COLO668 (cell line): ENCODE data around the gene MARK4.
"Not testable (repeated sequence)": the region's sequence is repeated elsewhere in the genome, so short reads cannot be mapped to it uniquely, and the experiment has no call there.

Source experiments
- DNase-seq: peaks from one replicate; lab custom pipeline; 2025; ENCODE audit not compliant: unreplicated experiment; lab: John Stamatoyannopoulos, UW

MARK4 gene

GRCh38 chr19:45304141-45304926 lies 53.3 kb downstream of the MARK4 start:
- DNase-seq: no peak

- no peak for DNase-seq
Measured at GRCh38 chr19:45305007-45305406, 53.9 kb downstream of the MARK4 start.

DNA sequence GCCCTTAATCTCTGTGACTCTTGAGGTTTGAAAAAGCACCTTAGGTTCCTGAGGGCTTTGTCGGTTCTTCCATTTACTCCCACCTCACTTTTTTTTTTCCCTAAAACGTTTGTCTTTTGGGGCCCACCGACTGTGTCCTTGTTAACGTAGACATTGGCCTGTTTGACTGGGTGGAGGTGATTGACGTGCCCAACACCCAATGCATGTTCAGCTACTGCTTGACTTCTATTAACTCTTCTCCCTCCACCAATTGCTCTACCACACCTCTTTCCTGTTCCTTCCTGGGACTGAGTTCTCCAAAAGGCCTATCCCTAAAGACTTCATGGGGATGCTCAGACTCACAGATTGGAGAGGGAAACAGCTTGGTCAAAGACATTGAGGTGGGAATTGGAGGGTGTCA lies 54.4 kb downstream of the MARK4 start:
- DNase-seq: no peak

GRCh38 chr19:45306040-45306439 lies 55.0 kb downstream of the MARK4 start:
- no peak for DNase-seq

DNA sequence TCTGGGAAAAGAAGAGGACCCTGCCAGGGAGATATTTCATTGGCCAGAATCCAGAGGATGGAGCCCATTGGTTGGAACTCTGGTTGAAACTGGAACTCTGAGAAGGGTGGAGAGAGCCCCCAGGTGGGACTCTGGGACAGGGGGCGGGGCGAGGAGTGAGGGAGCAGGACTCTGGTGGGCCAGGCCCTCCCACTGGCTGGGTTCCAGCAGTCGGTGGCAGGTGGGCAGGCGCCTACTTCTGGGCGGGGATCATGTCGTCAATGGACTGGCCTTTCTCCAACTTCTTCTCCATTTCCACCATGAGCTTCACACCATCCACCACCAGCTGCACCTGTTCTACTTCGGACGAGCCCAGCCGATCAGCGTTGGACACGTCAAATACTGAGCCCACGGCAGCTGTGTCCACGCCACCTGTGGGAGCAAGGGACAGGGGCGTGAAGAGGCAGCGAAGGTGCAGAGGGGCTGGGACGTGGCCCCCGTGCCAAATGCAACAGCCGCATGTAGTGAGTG lies 55.5 kb downstream of the MARK4 start:
- DNase-seq: no peak

GRCh38 chr19:45307361-45307760 lies 56.3 kb downstream of the MARK4 start:
- DNase-seq: no peak

DNA sequence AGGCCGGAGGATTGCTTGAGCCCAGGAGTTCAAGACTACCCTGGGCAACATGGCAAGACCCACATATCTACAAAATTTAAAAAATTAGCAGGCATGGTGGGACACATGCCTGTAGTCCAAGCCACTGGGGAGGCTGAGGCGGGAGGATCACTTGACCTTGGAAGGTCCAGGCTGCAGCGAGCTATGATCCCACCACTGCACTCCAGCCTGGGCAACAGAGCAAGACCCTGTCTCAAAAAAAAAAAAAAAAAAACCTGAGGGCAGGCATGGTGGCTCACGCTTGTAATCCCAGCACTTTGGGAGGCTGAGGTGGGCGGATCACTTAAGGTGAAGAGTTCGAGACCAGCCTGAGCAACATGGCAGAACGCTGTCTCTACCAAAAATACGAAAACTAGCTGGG lies 58.3 kb downstream of the MARK4 start:
- DNase-seq: not testable (repeated sequence)

DNA sequence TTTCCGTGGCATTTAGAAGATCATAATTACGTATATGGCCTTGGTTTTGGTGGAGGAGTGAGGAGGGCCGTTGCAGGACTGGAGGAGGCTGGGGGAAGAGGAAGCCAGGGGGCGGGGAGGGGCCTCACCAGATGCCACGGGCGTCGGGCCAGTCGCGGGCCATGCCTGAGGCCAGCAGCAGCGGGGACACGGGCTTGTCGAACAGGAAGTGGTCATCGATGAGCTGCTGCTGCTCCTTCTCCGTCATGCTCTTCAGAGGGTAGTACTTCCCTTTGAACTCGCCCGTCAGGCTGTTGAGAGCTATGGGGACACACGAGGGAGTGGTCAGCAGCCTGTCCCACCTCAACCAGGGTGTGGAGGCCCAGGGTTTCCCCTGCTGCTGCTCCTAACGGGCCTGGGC lies 60.5 kb downstream of the MARK4 start:
- no peak for DNase-seq

DNA sequence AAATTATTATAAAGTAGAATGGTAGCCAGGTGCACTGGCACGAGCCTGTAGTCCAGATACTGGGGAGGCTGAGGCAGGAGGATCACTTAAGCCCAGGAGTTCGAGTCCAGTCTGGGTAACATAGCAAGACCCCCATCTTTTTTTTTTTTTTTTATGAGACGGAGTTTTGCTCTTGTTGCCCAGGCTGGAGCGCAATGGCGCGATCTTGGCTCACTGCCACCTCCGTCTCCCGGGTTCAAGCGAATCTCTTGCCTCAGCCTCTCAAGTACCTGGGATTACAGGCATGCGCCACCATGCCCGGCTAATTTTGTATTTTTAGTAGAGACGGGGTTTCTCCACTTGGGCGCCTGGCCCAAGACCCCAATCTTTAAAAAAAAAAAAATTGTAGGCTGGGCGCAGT lies 61.2 kb downstream of the MARK4 start:
- DNase-seq: not testable (repeated sequence)

DNA sequence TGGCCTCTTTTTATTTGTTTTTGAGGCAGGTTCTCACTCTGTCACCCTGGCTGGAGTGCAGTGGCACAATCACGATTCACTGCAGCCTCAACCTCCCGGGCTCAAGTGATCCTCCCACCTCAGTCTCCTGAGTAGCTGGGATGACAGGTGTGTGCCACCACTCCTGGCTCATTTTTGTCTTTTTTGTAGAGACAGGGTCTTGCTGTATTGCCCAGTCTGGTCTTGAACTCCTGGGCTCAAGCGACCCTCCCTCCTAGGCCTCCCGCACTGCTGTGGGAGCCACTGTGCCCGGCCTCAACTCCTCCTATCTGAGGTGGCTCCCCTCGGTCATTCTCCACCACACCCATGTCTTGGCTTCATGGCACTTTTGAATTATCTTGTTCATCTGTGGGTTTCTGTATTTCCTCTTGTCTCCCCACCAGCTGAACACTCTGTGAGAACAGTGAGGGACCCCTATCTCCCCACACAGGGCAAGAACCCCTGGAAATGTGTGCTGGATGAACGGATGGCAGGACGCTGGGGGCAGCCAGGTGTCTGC lies 63.7 kb downstream of the MARK4 start:
- no peak for DNase-seq

GRCh38 chr19:45315304-45315703 lies 64.2 kb downstream of the MARK4 start:
- DNase-seq: no peak

DNA sequence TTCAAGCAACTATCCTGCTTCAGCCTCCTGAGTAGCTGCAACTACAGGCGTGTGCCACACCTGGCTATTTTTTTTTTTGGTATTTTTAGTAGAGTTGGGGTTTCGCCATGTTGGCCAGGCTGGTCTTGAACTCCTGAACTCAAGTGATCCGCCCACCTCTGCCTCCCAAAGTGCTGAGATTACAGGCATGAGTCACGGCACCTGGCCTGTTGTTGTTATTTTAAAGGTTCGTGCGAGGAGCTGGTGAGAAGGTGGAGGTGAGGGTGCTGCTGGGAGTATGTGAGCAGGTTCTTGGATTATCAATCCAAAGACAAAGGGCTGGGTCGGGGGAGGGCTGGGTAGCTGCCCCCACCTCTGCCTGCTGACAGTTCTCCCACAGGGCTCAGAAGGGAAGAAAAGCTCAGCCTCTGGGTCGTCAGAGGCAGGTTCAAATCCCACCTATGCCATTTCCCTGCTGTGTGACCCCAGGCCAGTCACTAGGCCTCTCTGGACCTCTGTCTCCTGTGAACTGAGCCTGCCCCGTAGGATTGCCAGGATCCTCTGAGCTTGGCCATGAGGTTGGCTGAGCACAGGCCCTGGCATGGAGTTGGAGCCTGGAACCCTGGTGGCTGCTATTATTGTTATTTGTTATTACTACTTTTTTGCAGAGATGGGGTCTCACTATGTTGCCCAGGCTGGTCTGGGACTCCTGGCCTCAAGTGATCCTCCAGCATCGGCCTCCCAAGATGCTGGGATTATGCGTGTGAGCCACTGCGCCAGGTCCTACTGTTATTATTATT lies 70.1 kb downstream of the MARK4 start:
- no peak for DNase-seq

DNA sequence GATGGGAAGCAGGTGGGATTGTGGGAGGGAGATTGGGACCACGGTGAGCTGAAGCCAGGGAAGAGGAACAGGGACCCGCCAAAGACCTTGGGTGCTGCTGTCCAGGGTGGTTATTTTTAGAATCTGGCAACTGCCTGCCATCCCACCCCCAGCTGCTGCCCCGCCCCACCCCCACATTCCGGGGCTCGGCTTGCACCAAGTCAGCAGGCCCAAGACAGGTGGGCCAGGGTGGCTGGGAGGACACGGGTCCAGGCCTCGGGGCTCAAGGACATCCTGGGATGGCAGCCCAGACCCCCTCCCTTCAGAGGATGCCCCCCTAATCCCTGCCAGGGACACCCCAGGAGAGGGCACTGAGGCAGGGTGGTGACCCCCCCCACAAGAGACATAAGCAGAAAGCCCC lies 70.8 kb downstream of the MARK4 start:
- no peak for DNase-seq

DNA sequence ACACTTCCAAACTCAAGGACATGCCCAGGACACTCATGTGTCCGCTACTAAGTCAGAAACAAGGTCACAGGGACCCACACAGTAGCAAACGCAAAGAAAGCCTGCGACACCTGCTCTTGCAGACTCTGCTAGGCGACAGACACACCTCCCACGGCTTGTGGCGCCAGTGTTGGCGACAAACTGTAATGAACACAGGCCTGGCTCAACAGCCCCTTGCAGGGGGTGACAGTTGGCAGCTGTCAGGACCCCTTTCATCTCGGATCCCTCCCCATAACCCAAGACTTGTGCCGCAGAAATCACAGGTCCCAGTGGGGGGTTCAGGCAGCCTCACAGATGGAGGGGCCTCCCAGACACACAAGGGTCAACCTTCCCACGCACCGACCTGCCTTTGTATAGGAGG lies 71.2 kb downstream of the MARK4 start:
- peak; percentile 12 for DNase-seq

DNA sequence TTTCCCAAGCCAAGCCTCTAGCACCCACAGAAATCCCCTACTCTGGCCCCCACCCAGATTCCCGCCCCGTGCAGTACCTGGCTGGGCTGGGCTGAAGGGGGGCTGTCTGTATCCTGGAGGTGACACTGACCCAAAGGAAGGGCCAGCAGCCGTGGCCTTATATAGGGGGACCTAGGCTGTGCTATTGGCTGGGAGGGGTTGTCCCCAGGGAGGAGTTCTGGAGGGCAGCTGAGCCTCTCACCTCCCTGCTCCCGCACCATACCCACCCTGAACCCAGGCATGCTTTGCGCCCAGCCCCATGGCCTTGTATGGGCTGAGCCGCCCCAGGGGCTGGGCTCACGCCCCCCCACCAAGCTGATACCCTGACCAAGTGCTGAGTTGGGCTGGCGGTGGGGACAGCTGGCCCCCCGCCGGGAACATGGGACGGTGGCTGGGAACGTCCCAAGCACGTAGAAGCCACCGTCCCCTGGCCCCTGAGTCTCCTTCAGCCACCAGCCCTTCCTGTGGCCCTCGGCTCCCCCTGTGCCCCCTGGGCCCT lies 71.7 kb downstream of the MARK4 start, which contains the start of gene CKM:
Gene CKM (minus strand): TSS at position 132 of the 538 bp plus-strand sequence. CDS start 3,162 bp downstream, outside the sequence.
- no peak for DNase-seq

- no peak for DNase-seq
Measured at GRCh38 chr19:45323671-45324081, 72.6 kb downstream of the MARK4 start.

DNA sequence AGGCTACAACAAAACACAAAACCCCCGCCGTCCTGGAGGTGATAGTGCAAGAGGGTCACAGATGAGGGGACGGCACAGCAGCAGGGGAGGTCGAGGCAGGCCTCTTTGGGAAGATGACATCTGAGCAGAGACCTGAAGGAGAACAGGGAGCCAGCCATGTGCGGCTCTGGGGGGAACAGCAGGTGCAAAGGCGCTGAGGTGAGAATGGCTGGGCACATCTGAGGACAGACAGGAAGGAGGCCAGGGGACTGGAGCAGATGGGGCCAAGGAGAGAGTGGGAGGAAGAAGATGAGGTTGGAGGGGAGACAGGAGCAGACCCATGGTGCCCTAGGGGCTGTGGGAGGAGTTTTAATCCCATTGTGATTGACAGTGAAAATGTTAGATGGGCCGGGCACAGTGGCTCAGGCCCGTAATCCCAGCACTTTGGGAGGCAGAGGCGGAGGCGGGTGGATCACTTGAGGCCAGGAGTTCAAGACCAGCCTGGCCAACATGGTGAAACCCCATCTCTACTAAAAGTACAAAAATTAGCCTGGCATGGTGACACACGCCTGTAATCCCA lies 73.4 kb downstream of the MARK4 start:
- no peak for DNase-seq

GRCh38 chr19:45327404-45328143 lies 76.5 kb downstream of the MARK4 start:
- no peak for DNase-seq

DNA sequence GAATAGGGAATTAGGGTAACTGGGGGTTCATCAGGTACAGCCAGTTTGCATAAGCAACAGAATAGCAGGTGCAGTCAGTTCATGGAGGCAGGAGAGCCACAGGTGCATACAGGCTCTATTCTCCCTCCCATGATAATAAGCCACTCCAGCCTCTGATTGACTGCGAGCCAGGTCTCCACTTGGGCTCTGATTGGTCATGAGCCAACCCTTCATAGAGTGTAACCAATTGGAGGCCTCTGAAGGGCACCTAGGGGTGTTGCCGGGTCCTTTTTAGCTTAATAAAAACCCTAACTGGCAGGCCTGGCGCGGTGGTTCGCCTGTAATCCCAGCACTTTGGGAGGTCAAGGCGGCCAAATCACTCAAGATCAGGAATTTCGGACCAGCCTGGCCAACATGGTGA lies 80.3 kb downstream of the MARK4 start:
- DNase-seq: peak; percentile 19

- no peak for DNase-seq
Measured at GRCh38 chr19:45333609-45334303, 82.7 kb downstream of the MARK4 start.
